ENCODE data around the gene CHAC2.
"Not testable (repeated sequence)": the region's sequence is repeated elsewhere in the genome, so short reads cannot be mapped to it uniquely, and the experiment has no call there.

GRCh38 chr2:53757206-53757605 is 10.4 kb upstream of the CHAC2 start:
- not testable (repeated sequence) for TF ChIP-seq CTCF (IDR thresholded peaks at IDR 0.05; ENCODE audit: low read depth, low read length); EZH2phosphoT487 (IDR thresholded peaks at IDR 0.05; ENCODE audit: low read depth)

All from OCI-LY3 (cell line).